Vagina (tissue), 2 donors: ENCODE data around the gene DUSP22. TPM values are rescaled to one million over a fixed set of nuclear protein-coding genes. Genes with fewer than 3 reads are reported as not detected.
"Not testable (repeated sequence)": the region's sequence is repeated elsewhere in the genome, so short reads cannot be mapped to it uniquely, and the experiment has no call there.

Source experiments
- DNase-seq, 2 donors: peaks; one replicate each; pipeline ENCODE4 v3.0.0-alpha.2; 2017; ENCODE audit errors: extremely low spot score in 2 of 2
- H3K27ac ChIP-seq: fragments of 200-600 bp; sonication (generic); one replicate; pipeline ENCODE4 v1.5.1; 2019
- H3K27me3 ChIP-seq: fragments of 200-600 bp; sonication (generic); one replicate; pipeline ENCODE4 v1.5.1; 2019
- H3K36me3 ChIP-seq, 2 donors: fragments of 200-600 bp; sonication (generic); one replicate each; pipeline ENCODE4 v1.5.1; 2017 to 2019
- H3K4me1 ChIP-seq: fragments of 200-600 bp; sonication (generic); one replicate; pipeline ENCODE4 v1.5.1; 2019
- H3K4me3 ChIP-seq, 2 donors: fragments of 200-600 bp; sonication (generic); 1 replicate in 1 of 2; 2 replicates in 1 of 2; pipeline ENCODE4 v1.5.1; 2016 to 2019
- H3K9me3 ChIP-seq: fragments of 200-600 bp; sonication (generic); one replicate; pipeline ENCODE4 v1.5.1; 2019
- CTCF ChIP-seq, 3 experiments: fragments of 450-650 bp in 2 of 3; fragments of 200-600 bp in 1 of 3; sonication (generic) in 1 of 3; IDR thresholded peaks; one replicate each; pipeline ENCODE4 v1.5.1; 2017 to 2019; ENCODE audit warnings: antibody characterized with exemption in 3 of 3, mild to moderate bottlenecking in 2 of 3, moderate library complexity in 2 of 3
- POLR2A ChIP-seq, 2 donors: fragments of 450-650 bp; IDR thresholded peaks; one replicate each; pipeline ENCODE4 v1.6.1; 2017; ENCODE audit warnings: antibody characterized with exemption in 2 of 2, mild to moderate bottlenecking in 2 of 2, moderate library complexity in 2 of 2
- POLR2AphosphoS5 ChIP-seq, 2 donors: sonication (generic); formaldehyde crosslinking; IDR thresholded peaks; one replicate each; pipeline ENCODE4 v1.9.0; 2017; ENCODE audit warnings: antibody characterized with exemption in 2 of 2, mild to moderate bottlenecking in 2 of 2, low read depth in 1 of 2; ENCODE audit not compliant: insufficient read depth in 1 of 2
- intact Hi-C: fragments of 100-400 bp; cut with DNase I; formaldehyde crosslinking; loops from one replicate; pipeline ENCODE4 v1.15.1; 2023
- total RNA-seq: library from RNA; depleted of rRNA; stranded (reverse); fragments of >200 nt; gene quantifications from one replicate; pipeline ENCODE4 v1.2.3, GENCODE V29; 2016

The DUSP22 gene
- total RNA-seq, 1 donor from 2014 or later = 57.5 TPM

GRCh38 chr6:366389-367297, 74.4 kb downstream of the DUSP22 start:
- Histone ChIP-seq H3K36me3 (no peaks in the 10 kb centered on the region), H3K27ac (no peak overlapping the region), H3K9me3 (no peaks in the 10 kb centered on the region), H3K4me3 (no peak overlapping the region), H3K27me3 (no peaks in the 10 kb centered on the region), H3K4me1 (no peaks in the 10 kb centered on the region)
- no peak for DNase-seq
- TF ChIP-seq POLR2A (IDR thresholded peaks at IDR 0.05) = no peak
- no peak for TF ChIP-seq POLR2AphosphoS5 (IDR thresholded peaks at IDR 0.05; ENCODE audit: insufficient read depth in 1 of 2, low read depth in 1 of 2)
- TF ChIP-seq CTCF (IDR thresholded peaks at IDR 0.05) = no peak
- intact Hi-C loops = no loop called here

- Histone ChIP-seq H3K27me3 (no peaks in the 10 kb centered on the region), H3K9me3 (no peaks in the 10 kb centered on the region), H3K36me3 (no peaks in the 10 kb centered on the region), H3K4me3 (no peak overlapping the region), H3K4me1 (no peaks in the 10 kb centered on the region), H3K27ac (no peak overlapping the region)
- intact Hi-C loops = no loop called here
- no peak for TF ChIP-seq CTCF (IDR thresholded peaks at IDR 0.05)
- no peak for TF ChIP-seq POLR2A (IDR thresholded peaks at IDR 0.05)
- no peak for TF ChIP-seq POLR2AphosphoS5 (IDR thresholded peaks at IDR 0.05; ENCODE audit: insufficient read depth in 1 of 2, low read depth in 1 of 2)
- no peak for DNase-seq
These were observed 75.1 kb downstream of the DUSP22 start for GRCh38 chr6:367298-367794.

GRCh38 chr6:367891-368630, 75.8 kb downstream of the DUSP22 start:
- Histone ChIP-seq H3K9me3 (no peaks in the 10 kb centered on the region), H3K27ac (no peak overlapping the region), H3K36me3 (no peaks in the 10 kb centered on the region), H3K4me1 (no peaks in the 10 kb centered on the region), H3K4me3 (no peak overlapping the region), H3K27me3 (no peaks in the 10 kb centered on the region)
- intact Hi-C loops = no loop called here
- no peak for TF ChIP-seq POLR2AphosphoS5 (IDR thresholded peaks at IDR 0.05; ENCODE audit: insufficient read depth in 1 of 2, low read depth in 1 of 2)
- DNase-seq = no peak

- DNase-seq = no peak
- H3K4me1 ChIP-seq = no peaks in the 10 kb centered on the region
- H3K9me3 ChIP-seq = no peaks in the 10 kb centered on the region
- intact Hi-C loops = no loop called here
- no peaks in the 10 kb centered on the region for H3K36me3 ChIP-seq
- no peak for TF ChIP-seq POLR2AphosphoS5 (IDR thresholded peaks at IDR 0.05; ENCODE audit: insufficient read depth in 1 of 2, low read depth in 1 of 2)
- no peak for TF ChIP-seq POLR2A (IDR thresholded peaks at IDR 0.05)
- TF ChIP-seq CTCF (IDR thresholded peaks at IDR 0.05) = no peak
- no peak overlapping the region for H3K27ac ChIP-seq
- peaks cover 4% of the 10 kb centered on the region for H3K27me3 ChIP-seq
- no peak overlapping the region for H3K4me3 ChIP-seq
These were observed 77.5 kb downstream of the DUSP22 start for GRCh38 chr6:369559-370431.

- no peaks in the 10 kb centered on the region for H3K9me3 ChIP-seq
- no peaks in the 10 kb centered on the region for H3K4me1 ChIP-seq
- no peaks in the 10 kb centered on the region for H3K36me3 ChIP-seq
- H3K4me3 ChIP-seq = no peak overlapping the region
- intact Hi-C loops = no loop called here
- TF ChIP-seq POLR2AphosphoS5 (IDR thresholded peaks at IDR 0.05; ENCODE audit: insufficient read depth in 1 of 2, low read depth in 1 of 2) = no peak
- no peak for TF ChIP-seq CTCF (IDR thresholded peaks at IDR 0.05)
- no peak for TF ChIP-seq POLR2A (IDR thresholded peaks at IDR 0.05)
- H3K27me3 ChIP-seq = peaks cover 4% of the 10 kb centered on the region
- no peak for DNase-seq
- H3K27ac ChIP-seq = no peak overlapping the region
These were observed 78.3 kb downstream of the DUSP22 start for GRCh38 chr6:370555-370954.

- H3K9me3 ChIP-seq, H3K36me3 ChIP-seq, H3K4me1 ChIP-seq, H3K4me3 ChIP-seq, DNase-seq, H3K27me3 ChIP-seq, intact Hi-C loops, H3K27ac ChIP-seq: not testable (repeated sequence)
These were observed 79.6 kb downstream of the DUSP22 start for GRCh38 chr6:371851-372250.
